ENCODE data around the gene OTUD4. TPM values are rescaled to one million over a fixed set of nuclear protein-coding genes. Genes with fewer than 3 reads are reported as not detected.

Gene OTUD4
- total and polyA plus RNA-seq, 9 of the 15 experiments (the other 6 are each of a cell fraction or from before 2014, with no cell fraction given), result 4.2 to 29.0 (median 24.8) TPM

DNA sequence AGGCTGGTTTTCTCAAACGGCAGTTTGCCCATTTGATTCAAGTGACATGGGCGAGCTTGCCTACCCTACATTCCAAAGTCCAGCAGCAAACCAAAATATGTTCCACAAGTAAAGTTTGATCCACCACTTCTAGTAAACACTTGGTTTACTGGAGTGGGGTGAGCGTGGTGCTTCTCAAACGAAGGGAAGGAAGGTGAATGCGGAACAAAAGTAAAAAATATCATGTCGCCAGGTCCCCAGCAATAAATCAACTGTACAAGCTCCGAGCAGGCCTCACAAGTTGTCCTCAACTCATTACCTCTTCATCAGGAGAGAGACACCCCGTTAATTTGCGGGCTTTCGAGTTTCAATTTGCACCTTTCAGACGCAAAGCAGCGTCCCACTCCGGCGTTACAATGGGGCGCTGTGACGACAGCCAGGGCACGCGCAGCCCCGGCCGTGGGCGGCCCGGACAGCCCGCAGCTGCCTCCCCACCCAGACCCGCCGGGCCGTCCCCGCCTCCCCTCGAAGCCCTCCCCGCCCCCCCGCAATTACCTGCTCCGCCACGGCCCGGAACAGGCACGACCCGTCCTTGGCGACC, 1.0 kb downstream of the OTUD4 start (continued):
- TF ChIP-seq SP2 (IDR thresholded peaks at IDR 0.05; ENCODE audit: extremely low read depth, low read depth, low read length, poor library complexity, severe bottlenecking), result no peak
- no peak for TF ChIP-seq ZNF41 (CRISPR knock-in tag; conservative IDR thresholded peaks at IDR 0.05)
- TF ChIP-seq MYC (IDR thresholded peaks at IDR 0.05; ENCODE audit: low read depth, low read length), result no peak
- no peak for TF ChIP-seq MYC (CRISPR knock-in tag; IDR thresholded peaks at IDR 0.05; ENCODE audit: borderline replicate concordance, low read depth)
- TF ChIP-seq SMARCA4 (IDR thresholded peaks at IDR 0.05), result 0 out of 2 replicates have a peak, but pooled peaks have one; percentile 22
- TF ChIP-seq, protein P1, sequence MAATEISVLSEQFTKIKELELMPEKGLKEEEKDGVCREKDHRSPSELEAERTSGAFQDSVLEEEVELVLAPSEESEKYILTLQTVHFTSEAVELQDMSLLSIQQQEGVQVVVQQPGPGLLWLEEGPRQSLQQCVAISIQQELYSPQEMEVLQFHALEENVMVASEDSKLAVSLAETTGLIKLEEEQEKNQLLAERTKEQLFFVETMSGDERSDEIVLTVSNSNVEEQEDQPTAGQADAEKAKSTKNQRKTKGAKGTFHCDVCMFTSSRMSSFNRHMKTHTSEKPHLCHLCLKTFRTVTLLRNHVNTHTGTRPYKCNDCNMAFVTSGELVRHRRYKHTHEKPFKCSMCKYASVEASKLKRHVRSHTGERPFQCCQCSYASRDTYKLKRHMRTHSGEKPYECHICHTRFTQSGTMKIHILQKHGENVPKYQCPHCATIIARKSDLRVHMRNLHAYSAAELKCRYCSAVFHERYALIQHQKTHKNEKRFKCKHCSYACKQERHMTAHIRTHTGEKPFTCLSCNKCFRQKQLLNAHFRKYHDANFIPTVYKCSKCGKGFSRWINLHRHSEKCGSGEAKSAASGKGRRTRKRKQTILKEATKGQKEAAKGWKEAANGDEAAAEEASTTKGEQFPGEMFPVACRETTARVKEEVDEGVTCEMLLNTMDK (IDR thresholded peaks at IDR 0.05; ENCODE audit: borderline replicate concordance, insufficient read depth, low read depth, low read length, poor library complexity, severe bottlenecking), result no peak
- TF ChIP-seq, protein P2, sequence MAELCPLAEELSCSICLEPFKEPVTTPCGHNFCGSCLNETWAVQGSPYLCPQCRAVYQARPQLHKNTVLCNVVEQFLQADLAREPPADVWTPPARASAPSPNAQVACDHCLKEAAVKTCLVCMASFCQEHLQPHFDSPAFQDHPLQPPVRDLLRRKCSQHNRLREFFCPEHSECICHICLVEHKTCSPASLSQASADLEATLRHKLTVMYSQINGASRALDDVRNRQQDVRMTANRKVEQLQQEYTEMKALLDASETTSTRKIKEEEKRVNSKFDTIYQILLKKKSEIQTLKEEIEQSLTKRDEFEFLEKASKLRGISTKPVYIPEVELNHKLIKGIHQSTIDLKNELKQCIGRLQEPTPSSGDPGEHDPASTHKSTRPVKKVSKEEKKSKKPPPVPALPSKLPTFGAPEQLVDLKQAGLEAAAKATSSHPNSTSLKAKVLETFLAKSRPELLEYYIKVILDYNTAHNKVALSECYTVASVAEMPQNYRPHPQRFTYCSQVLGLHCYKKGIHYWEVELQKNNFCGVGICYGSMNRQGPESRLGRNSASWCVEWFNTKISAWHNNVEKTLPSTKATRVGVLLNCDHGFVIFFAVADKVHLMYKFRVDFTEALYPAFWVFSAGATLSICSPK (IDR thresholded peaks at IDR 0.05; ENCODE audit: borderline replicate concordance), result no peak
- TF ChIP-seq NCOR1 (IDR thresholded peaks at IDR 0.05), result no peak
- TF ChIP-seq, protein P3, sequence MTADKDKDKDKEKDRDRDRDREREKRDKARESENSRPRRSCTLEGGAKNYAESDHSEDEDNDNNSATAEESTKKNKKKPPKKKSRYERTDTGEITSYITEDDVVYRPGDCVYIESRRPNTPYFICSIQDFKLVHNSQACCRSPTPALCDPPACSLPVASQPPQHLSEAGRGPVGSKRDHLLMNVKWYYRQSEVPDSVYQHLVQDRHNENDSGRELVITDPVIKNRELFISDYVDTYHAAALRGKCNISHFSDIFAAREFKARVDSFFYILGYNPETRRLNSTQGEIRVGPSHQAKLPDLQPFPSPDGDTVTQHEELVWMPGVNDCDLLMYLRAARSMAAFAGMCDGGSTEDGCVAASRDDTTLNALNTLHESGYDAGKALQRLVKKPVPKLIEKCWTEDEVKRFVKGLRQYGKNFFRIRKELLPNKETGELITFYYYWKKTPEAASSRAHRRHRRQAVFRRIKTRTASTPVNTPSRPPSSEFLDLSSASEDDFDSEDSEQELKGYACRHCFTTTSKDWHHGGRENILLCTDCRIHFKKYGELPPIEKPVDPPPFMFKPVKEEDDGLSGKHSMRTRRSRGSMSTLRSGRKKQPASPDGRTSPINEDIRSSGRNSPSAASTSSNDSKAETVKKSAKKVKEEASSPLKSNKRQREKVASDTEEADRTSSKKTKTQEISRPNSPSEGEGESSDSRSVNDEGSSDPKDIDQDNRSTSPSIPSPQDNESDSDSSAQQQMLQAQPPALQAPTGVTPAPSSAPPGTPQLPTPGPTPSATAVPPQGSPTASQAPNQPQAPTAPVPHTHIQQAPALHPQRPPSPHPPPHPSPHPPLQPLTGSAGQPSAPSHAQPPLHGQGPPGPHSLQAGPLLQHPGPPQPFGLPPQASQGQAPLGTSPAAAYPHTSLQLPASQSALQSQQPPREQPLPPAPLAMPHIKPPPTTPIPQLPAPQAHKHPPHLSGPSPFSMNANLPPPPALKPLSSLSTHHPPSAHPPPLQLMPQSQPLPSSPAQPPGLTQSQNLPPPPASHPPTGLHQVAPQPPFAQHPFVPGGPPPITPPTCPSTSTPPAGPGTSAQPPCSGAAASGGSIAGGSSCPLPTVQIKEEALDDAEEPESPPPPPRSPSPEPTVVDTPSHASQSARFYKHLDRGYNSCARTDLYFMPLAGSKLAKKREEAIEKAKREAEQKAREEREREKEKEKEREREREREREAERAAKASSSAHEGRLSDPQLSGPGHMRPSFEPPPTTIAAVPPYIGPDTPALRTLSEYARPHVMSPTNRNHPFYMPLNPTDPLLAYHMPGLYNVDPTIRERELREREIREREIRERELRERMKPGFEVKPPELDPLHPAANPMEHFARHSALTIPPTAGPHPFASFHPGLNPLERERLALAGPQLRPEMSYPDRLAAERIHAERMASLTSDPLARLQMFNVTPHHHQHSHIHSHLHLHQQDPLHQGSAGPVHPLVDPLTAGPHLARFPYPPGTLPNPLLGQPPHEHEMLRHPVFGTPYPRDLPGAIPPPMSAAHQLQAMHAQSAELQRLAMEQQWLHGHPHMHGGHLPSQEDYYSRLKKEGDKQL (CRISPR knock-in tag; IDR thresholded peaks at IDR 0.05; ENCODE audit: borderline replicate concordance), result no peak
- TF ChIP-seq, protein P4, sequence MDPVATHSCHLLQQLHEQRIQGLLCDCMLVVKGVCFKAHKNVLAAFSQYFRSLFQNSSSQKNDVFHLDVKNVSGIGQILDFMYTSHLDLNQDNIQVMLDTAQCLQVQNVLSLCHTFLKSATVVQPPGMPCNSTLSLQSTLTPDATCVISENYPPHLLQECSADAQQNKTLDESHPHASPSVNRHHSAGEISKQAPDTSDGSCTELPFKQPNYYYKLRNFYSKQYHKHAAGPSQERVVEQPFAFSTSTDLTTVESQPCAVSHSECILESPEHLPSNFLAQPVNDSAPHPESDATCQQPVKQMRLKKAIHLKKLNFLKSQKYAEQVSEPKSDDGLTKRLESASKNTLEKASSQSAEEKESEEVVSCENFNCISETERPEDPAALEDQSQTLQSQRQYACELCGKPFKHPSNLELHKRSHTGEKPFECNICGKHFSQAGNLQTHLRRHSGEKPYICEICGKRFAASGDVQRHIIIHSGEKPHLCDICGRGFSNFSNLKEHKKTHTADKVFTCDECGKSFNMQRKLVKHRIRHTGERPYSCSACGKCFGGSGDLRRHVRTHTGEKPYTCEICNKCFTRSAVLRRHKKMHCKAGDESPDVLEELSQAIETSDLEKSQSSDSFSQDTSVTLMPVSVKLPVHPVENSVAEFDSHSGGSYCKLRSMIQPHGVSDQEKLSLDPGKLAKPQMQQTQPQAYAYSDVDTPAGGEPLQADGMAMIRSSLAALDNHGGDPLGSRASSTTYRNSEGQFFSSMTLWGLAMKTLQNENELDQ (CRISPR knock-in tag; IDR thresholded peaks at IDR 0.05; ENCODE audit: borderline replicate concordance), result no peak
- TF ChIP-seq, protein P5, sequence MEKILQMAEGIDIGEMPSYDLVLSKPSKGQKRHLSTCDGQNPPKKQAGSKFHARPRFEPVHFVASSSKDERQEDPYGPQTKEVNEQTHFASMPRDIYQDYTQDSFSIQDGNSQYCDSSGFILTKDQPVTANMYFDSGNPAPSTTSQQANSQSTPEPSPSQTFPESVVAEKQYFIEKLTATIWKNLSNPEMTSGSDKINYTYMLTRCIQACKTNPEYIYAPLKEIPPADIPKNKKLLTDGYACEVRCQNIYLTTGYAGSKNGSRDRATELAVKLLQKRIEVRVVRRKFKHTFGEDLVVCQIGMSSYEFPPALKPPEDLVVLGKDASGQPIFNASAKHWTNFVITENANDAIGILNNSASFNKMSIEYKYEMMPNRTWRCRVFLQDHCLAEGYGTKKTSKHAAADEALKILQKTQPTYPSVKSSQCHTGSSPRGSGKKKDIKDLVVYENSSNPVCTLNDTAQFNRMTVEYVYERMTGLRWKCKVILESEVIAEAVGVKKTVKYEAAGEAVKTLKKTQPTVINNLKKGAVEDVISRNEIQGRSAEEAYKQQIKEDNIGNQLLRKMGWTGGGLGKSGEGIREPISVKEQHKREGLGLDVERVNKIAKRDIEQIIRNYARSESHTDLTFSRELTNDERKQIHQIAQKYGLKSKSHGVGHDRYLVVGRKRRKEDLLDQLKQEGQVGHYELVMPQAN (IDR thresholded peaks at IDR 0.05; ENCODE audit: borderline replicate concordance), result 0 out of 2 replicates have a peak, but pooled peaks have one; percentile 20
- TF ChIP-seq TEAD1 (CRISPR knock-in tag; IDR thresholded peaks at IDR 0.05), result no peak
- TF ChIP-seq HDAC2 (IDR thresholded peaks at IDR 0.05), result no peak

Data from K562 (cell line).